GM11168 (cell line): Measurements from ENCODE around the gene PA2G4.

Source experiments
- in situ Hi-C: fragments of 300-500 bp; cut with MboI; formaldehyde crosslinking; loops from one replicate; pipeline ENCODE4 v1.12.0; 2022; ENCODE audit warnings: low sequenced_read_pairs; ENCODE audit not compliant: unreplicated experiment

The PA2G4 gene

GRCh38 chr12:56162468-56163290, 58.3 kb downstream of the PA2G4 start:
- in situ Hi-C loops, result no loop called here
